ENCODE results near the gene KLF4.
"Not testable (repeated sequence)": the region's sequence is repeated elsewhere in the genome, so short reads cannot be mapped to it uniquely, and the experiment has no call there.

KLF4 gene

GRCh38 chr9:107513464-107514100 is 24.0 kb upstream of the KLF4 start:
- H2AFZ ChIP-seq (ENCODE audit: insufficient read depth, low read length, poor library complexity) = no peak overlapping the region
- no CpG with 5 or more reads among the region's 2 CpGs for WGBS (ENCODE audit: extremely low coverage, insufficient coverage, insufficient read length)
- no peak for DNase-seq

DNA sequence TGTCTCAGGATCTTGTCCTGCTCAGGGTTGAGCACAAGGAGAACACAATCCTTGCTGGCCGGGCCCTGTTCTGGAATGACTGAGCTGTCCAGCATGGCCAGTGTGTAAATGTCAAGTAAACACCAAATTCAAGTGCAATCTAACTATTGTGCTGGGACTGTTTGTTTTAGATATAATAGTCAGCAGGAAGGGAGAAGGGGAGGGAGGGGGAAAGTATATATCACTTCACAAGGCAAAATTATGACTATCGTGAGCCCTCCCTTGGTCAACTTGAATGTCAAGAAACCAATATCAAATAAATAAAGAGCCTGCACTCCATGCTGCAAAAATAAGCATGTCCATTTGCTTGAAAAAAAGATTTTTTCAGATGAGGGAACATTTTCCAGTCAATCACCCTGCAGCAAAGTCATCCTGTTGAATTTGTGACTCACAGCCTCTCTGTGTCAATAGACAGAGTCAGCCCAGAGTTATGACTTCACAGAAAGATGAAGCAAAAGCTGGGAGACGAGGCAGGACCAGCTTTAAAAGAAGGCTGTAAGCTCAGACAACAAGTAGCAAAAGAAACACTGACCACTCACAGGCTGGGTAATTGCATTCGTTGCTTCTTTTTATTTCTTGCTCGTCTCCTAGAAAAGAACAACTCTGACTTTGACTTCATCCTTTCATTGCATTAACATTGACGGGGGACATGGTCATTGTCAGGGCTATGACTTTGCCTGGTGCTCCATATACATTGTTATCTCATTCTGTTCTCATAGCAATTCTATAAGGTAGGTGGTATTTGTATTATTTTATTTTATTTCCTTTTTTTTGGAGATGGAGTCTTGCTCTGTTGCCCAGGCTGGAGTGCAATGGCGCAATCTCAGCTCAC is 15.3 kb upstream of the KLF4 start:
- Histone ChIP-seq H2BK120ac (ENCODE audit: insufficient read depth, low read length, poor library complexity) (no peak overlapping the region), H4K12ac (ENCODE audit: low read depth, low read length) (no peak overlapping the region), H3K4me1 (ENCODE audit: control insufficient read depth in 1 of 2, insufficient read depth in 2 of 2, low read length in 2 of 2) (peaks cover 0 to 3% of the 10 kb centered on the region in 2 experiments), H3K18ac (ENCODE audit: low read length) (no peak overlapping the region), H3K36me3 (ENCODE audit: control insufficient read depth in 1 of 2, insufficient read depth in 2 of 2, low read length in 2 of 2) (no peaks in the 10 kb centered on the region), H3K27me3 (ENCODE audit: insufficient read depth, low read length) (no peaks in the 10 kb centered on the region), H4K8ac (ENCODE audit: low read depth, low read length) (no peak overlapping the region), H3K9me3 (ENCODE audit: insufficient read depth, low read depth, low read length) (peaks cover 1% of the 10 kb centered on the region), H3K4me2 (ENCODE audit: low read length) (no peak overlapping the region), H2AFZ (ENCODE audit: insufficient read depth, low read length, poor library complexity) (no peak overlapping the region), H3K23ac (ENCODE audit: low read length) (no peak overlapping the region), H2BK12ac (ENCODE audit: low read length) (no peak overlapping the region), H3K79me2 (ENCODE audit: control insufficient read depth, insufficient read depth, low read length, poor library complexity) (no peaks in the 10 kb centered on the region), H3K4me3 (ENCODE audit: low read depth, low read length) (no peak overlapping the region), H2BK5ac (ENCODE audit: low read depth, low read length, poor library complexity) (no peak overlapping the region), H3K9ac (ENCODE audit: low read length) (no peak overlapping the region), H3K4ac (ENCODE audit: low read depth, low read length) (no peak overlapping the region), H2AK5ac (ENCODE audit: low read length) (no peak overlapping the region), H4K91ac (ENCODE audit: low read depth, low read length) (no peak overlapping the region), H3K79me1 (ENCODE audit: low read length) (no peaks in the 10 kb centered on the region), H3K14ac (ENCODE audit: low read length) (no peak overlapping the region), H3K27ac (ENCODE audit: low read depth, low read length) (no peak overlapping the region)
- no CpG with 5 or more reads among the region's 7 CpGs for WGBS (ENCODE audit: extremely low coverage, insufficient coverage, insufficient read length)
- DNase-seq = peak in 1 of 2 donors; percentile 66

More at GRCh38 chr9:107513464-107514100, 24.0 kb upstream of the KLF4 start:
- no peaks in the 10 kb centered on the region for H3K79me2 ChIP-seq (ENCODE audit: control insufficient read depth, insufficient read depth, low read length, poor library complexity)
- H3K4me3 ChIP-seq (ENCODE audit: low read depth, low read length) = no peak overlapping the region
- no peak overlapping the region for H3K14ac ChIP-seq (ENCODE audit: low read length)
- no peak overlapping the region for H2AK5ac ChIP-seq (ENCODE audit: low read length)
- H2BK5ac ChIP-seq (ENCODE audit: low read depth, low read length, poor library complexity) = no peak overlapping the region
- no peaks in the 10 kb centered on the region for H3K4me1 ChIP-seq (ENCODE audit: control insufficient read depth in 1 of 2, insufficient read depth in 2 of 2, low read length in 2 of 2)
- H4K91ac ChIP-seq (ENCODE audit: low read depth, low read length) = no peak overlapping the region
- no peak overlapping the region for H3K4ac ChIP-seq (ENCODE audit: low read depth, low read length)
- no peak overlapping the region for H4K12ac ChIP-seq (ENCODE audit: low read depth, low read length)
- H3K79me1 ChIP-seq (ENCODE audit: low read length) = no peaks in the 10 kb centered on the region
- H3K18ac ChIP-seq (ENCODE audit: low read length) = no peak overlapping the region
- H3K9me3 ChIP-seq (ENCODE audit: insufficient read depth, low read depth, low read length) = peaks cover 1% of the 10 kb centered on the region
- H2BK120ac ChIP-seq (ENCODE audit: insufficient read depth, low read length, poor library complexity) = no peak overlapping the region
- H3K27ac ChIP-seq (ENCODE audit: low read depth, low read length) = no peak overlapping the region
- no peak overlapping the region for H2BK12ac ChIP-seq (ENCODE audit: low read length)
- H3K9ac ChIP-seq (ENCODE audit: low read length) = no peak overlapping the region
- H3K36me3 ChIP-seq (ENCODE audit: control insufficient read depth in 1 of 2, insufficient read depth in 2 of 2, low read length in 2 of 2) = no peaks in the 10 kb centered on the region
- no peak overlapping the region for H3K23ac ChIP-seq (ENCODE audit: low read length)
- H3K27me3 ChIP-seq (ENCODE audit: insufficient read depth, low read length) = no peaks in the 10 kb centered on the region
- no peak overlapping the region for H3K4me2 ChIP-seq (ENCODE audit: low read length)
- no peak overlapping the region for H4K8ac ChIP-seq (ENCODE audit: low read depth, low read length)

- no peak overlapping the region for H3K14ac ChIP-seq (ENCODE audit: low read length)
- H3K27ac ChIP-seq (ENCODE audit: low read depth, low read length) = no peak overlapping the region
- H2AK5ac ChIP-seq (ENCODE audit: low read length) = no peak overlapping the region
- no peak overlapping the region for H3K4me2 ChIP-seq (ENCODE audit: low read length)
- no peak overlapping the region for H2BK5ac ChIP-seq (ENCODE audit: low read depth, low read length, poor library complexity)
- no peak overlapping the region for H4K91ac ChIP-seq (ENCODE audit: low read depth, low read length)
- no peak overlapping the region for H3K18ac ChIP-seq (ENCODE audit: low read length)
- H3K23ac ChIP-seq (ENCODE audit: low read length) = no peak overlapping the region
- no peaks in the 10 kb centered on the region for H3K27me3 ChIP-seq (ENCODE audit: insufficient read depth, low read length)
- no CpG with 5 or more reads among the region's 3 CpGs for WGBS (ENCODE audit: extremely low coverage, insufficient coverage, insufficient read length)
- H2BK120ac ChIP-seq (ENCODE audit: insufficient read depth, low read length, poor library complexity) = no peak overlapping the region
- H3K9ac ChIP-seq (ENCODE audit: low read length) = no peak overlapping the region
- peaks cover 0 to 3% of the 10 kb centered on the region in 2 experiments for H3K4me1 ChIP-seq (ENCODE audit: control insufficient read depth in 1 of 2, insufficient read depth in 2 of 2, low read length in 2 of 2)
- H3K36me3 ChIP-seq (ENCODE audit: control insufficient read depth in 1 of 2, insufficient read depth in 2 of 2, low read length in 2 of 2) = no peaks in the 10 kb centered on the region
- no peaks in the 10 kb centered on the region for H3K9me3 ChIP-seq (ENCODE audit: insufficient read depth, low read depth, low read length)
- no peaks in the 10 kb centered on the region for H3K79me1 ChIP-seq (ENCODE audit: low read length)
- no peak overlapping the region for H2AFZ ChIP-seq (ENCODE audit: insufficient read depth, low read length, poor library complexity)
- H4K12ac ChIP-seq (ENCODE audit: low read depth, low read length) = no peak overlapping the region
- no peak for DNase-seq
- no peak overlapping the region for H2BK12ac ChIP-seq (ENCODE audit: low read length)
- no peak overlapping the region for H3K4me3 ChIP-seq (ENCODE audit: low read depth, low read length)
- no peak overlapping the region for H3K4ac ChIP-seq (ENCODE audit: low read depth, low read length)
- no peak overlapping the region for H4K8ac ChIP-seq (ENCODE audit: low read depth, low read length)
- no peaks in the 10 kb centered on the region for H3K79me2 ChIP-seq (ENCODE audit: control insufficient read depth, insufficient read depth, low read length, poor library complexity)
Observed at GRCh38 chr9:107502464-107502863, 12.9 kb upstream of the KLF4 start.

DNA sequence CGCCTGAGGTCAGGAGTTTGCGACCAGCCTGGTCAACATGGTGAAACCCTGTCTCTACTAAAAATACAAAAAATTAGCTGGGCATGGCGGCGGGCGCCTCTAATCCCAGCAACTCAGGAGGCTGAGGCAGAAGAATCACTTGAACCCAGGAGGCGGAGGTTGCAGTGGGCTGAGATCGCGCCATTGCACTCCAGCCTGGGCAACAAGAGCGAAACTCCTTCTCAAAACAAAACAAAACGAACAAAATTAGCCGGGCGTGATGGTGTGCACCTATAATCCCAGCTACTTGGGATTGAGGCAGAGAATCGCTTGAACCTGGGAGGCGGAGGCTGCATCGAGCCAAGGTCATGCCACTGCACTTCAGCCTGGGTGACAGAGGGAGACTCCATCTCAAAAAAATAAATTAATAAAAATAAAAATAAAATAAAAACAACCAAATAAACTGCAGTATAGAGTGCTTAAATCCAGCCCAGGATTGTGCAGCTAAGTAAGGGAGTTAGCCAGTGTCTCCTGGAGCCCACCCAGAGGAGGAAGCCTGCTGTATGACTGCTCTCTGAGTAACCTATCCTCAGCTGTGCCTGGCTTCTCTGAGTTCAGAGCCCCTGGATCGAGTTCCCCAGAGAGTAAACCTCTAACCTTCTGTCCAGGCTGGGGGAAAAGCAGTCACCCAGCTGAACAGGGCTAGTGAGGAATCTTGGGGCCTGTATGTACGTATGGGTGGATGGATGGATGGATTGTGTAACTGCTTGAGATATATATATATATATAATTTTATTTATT is 11.0 kb upstream of the KLF4 start:
- H3K9me3 ChIP-seq (ENCODE audit: insufficient read depth, low read depth, low read length); H3K23ac ChIP-seq (ENCODE audit: low read length); H2AK5ac ChIP-seq (ENCODE audit: low read length); H3K27ac ChIP-seq (ENCODE audit: low read depth, low read length); H3K4me2 ChIP-seq (ENCODE audit: low read length); H3K4ac ChIP-seq (ENCODE audit: low read depth, low read length); H3K27me3 ChIP-seq (ENCODE audit: insufficient read depth, low read length); H4K12ac ChIP-seq (ENCODE audit: low read depth, low read length); H3K4me3 ChIP-seq (ENCODE audit: low read depth, low read length); H2BK12ac ChIP-seq (ENCODE audit: low read length); H3K79me2 ChIP-seq (ENCODE audit: control insufficient read depth, insufficient read depth, low read length, poor library complexity); H3K9ac ChIP-seq (ENCODE audit: low read length); H2BK120ac ChIP-seq (ENCODE audit: insufficient read depth, low read length, poor library complexity); H4K91ac ChIP-seq (ENCODE audit: low read depth, low read length); DNase-seq; H3K4me1 ChIP-seq (ENCODE audit: control insufficient read depth in 1 of 2, insufficient read depth in 2 of 2, low read length in 2 of 2); H3K18ac ChIP-seq (ENCODE audit: low read length); H2BK5ac ChIP-seq (ENCODE audit: low read depth, low read length, poor library complexity); H3K36me3 ChIP-seq (ENCODE audit: control insufficient read depth in 1 of 2, insufficient read depth in 2 of 2, low read length in 2 of 2); H4K8ac ChIP-seq (ENCODE audit: low read depth, low read length); H3K79me1 ChIP-seq (ENCODE audit: low read length); H2AFZ ChIP-seq (ENCODE audit: insufficient read depth, low read length, poor library complexity); H3K14ac ChIP-seq (ENCODE audit: low read length): not testable (repeated sequence)
- WGBS (ENCODE audit: extremely low coverage, insufficient coverage, insufficient read length) = no CpG with 5 or more reads among the region's 17 CpGs

All from trophoblast cell (in vitro differentiated cells and primary cell).